ENCODE measurements around the gene FBXL20.
"Not testable (repeated sequence)": the region's sequence is repeated elsewhere in the genome, so short reads cannot be mapped to it uniquely, and the experiment has no call there.

FBXL20 gene

DNA sequence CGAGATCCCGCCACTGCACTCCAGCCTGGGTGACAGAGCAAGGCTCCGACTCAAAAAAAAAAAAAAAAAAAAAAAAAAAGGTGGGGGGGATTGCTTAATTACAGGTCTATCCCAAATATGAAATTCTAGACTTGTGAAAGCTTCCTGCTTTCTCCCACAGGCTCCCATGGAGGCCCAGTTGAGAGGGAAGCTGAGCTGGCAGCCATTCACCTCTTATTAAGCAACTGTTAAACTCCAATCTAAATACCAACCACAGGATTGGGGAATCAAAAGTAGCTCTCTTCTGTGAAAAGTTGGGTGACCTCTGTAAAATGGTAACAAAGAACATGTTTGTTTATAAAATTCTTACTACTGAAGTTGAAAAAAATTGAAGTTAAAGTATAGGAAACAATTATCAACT lies 129.9 kb downstream of the FBXL20 start:
- in situ Hi-C loops (cut with MboI; ENCODE audit: low pct_unique_long_range_greater_than_20kb, low sequenced_read_pairs, unreplicated experiment), result no loop called here
- no peak for TF ChIP-seq CTCF (IDR thresholded peaks at IDR 0.05; ENCODE audit: extremely low read depth, insufficient read depth, missing control alignments)
- no peak for DNase-seq (ENCODE audit: low spot score)

GRCh38 chr17:39270923-39271322 lies 130.5 kb downstream of the FBXL20 start:
- in situ Hi-C loops (cut with MboI; ENCODE audit: low pct_unique_long_range_greater_than_20kb, low sequenced_read_pairs, unreplicated experiment), result no loop called here
- peak; percentile 28 for TF ChIP-seq CTCF (IDR thresholded peaks at IDR 0.05; ENCODE audit: extremely low read depth, insufficient read depth, missing control alignments)
- DNase-seq (ENCODE audit: low spot score), result no peak

DNA sequence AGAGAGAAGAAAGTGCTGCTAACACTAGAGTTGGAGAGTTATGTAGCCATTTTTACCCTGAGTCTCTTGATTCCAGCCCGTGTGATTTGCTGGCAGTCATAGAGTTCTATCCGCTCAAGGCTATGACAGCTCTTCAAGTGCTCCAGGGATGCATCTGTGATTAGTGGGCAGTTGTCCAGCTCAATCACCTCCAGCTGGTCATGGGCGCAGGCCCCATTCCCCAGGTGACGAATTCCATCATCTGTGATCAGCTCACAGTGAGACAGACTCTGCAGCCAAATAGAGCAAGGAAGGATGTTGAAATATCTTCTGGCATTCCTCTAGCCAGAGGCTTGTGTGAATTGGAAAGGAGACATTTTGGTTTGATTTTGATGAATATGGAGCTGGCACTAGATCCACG lies 137.3 kb downstream of the FBXL20 start:
- no peak for DNase-seq (ENCODE audit: low spot score)
- no peak for TF ChIP-seq CTCF (IDR thresholded peaks at IDR 0.05; ENCODE audit: extremely low read depth, insufficient read depth, missing control alignments)
- in situ Hi-C loops (cut with MboI; ENCODE audit: low pct_unique_long_range_greater_than_20kb, low sequenced_read_pairs, unreplicated experiment), result no loop called here

- DNase-seq (ENCODE audit: low spot score), result no peak
- peak; percentile 54 for TF ChIP-seq CTCF (IDR thresholded peaks at IDR 0.05; ENCODE audit: extremely low read depth, insufficient read depth, missing control alignments)
- in situ Hi-C loops (cut with MboI; ENCODE audit: low pct_unique_long_range_greater_than_20kb, low sequenced_read_pairs, unreplicated experiment), result no loop called here
Observed at GRCh38 chr17:39261286-39261685, 140.1 kb downstream of the FBXL20 start.

- in situ Hi-C loops (cut with MboI; ENCODE audit: low pct_unique_long_range_greater_than_20kb, low sequenced_read_pairs, unreplicated experiment), result no loop called here
Observed at GRCh38 chr17:39252788-39253460, 148.5 kb downstream of the FBXL20 start.

DNA sequence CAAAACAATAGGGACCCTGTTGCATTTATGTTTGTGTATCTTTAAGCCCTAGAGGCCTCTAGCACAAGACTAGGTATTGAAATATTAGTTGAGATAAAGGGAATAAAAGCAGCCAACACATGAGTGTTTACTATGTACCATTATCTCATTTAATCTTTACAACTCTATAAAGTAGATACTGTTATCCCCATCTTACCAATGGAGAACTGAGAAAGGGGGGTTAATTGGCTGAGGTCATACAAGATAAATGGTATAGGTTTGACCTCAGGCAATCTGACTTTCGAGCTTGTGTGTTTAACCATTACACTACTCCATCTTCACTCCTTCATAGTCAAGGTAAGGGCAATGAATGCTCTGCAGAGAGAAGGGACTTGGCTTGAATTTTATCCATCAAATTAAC lies 149.4 kb downstream of the FBXL20 start:
- no peak for DNase-seq (ENCODE audit: low spot score)
- no peak for TF ChIP-seq CTCF (IDR thresholded peaks at IDR 0.05; ENCODE audit: extremely low read depth, insufficient read depth, missing control alignments)
- in situ Hi-C loops (cut with MboI; ENCODE audit: low pct_unique_long_range_greater_than_20kb, low sequenced_read_pairs, unreplicated experiment), result no loop called here

More at GRCh38 chr17:39252788-39253460, 148.5 kb downstream of the FBXL20 start:
- TF ChIP-seq CTCF (IDR thresholded peaks at IDR 0.05; ENCODE audit: extremely low read depth, insufficient read depth, missing control alignments), result no peak
- no peak for DNase-seq (ENCODE audit: low spot score)

DNA sequence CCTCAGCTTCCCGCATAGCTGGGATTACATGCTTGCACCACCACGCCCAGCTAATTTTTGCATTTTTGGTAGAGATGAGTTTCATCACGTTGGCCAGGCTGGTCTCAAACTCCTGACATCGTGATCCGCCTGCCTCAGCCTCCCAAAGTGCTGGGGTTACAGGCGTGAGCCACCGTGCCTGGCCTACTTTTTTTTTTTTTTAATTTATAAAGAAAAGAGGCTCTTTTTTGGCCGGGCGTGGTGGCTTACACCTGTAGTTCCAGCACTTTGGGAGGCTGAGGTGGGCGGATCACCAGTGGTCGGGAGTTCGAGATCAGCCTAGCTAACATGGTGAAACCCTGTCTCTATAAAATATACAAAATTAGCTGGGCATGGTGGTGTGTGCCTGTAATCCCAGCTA lies 151.3 kb downstream of the FBXL20 start:
- in situ Hi-C loops (cut with MboI; ENCODE audit: low pct_unique_long_range_greater_than_20kb, low sequenced_read_pairs, unreplicated experiment); DNase-seq (ENCODE audit: low spot score): not testable (repeated sequence)
